Kidney (tissue), 14 donors: ENCODE measurements around the gene NEU1. TPM values are rescaled to one million over a fixed set of nuclear protein-coding genes. Genes with fewer than 3 reads are reported as not detected.
A peak's percentile ranks its signal among the peaks of the same experiment; 100 is the strongest.

Source experiments
- DNase-seq, 5 donors: peaks; one replicate each; pipeline ENCODE4 v3.0.0-alpha.2; 2013 to 2020
- FAIRE-seq: peaks from 2 replicates; lab custom pipeline; 2012; peaks lifted over from hg19 to GRCh38; lab: Jason Lieb, UNC
- H3K27ac ChIP-seq, 2 donors: one replicate each; pipeline ENCODE4 v1.7.0; 2013; ENCODE audit warnings: low read depth in 2 of 2, low read length in 2 of 2, inconsistent platforms in 1 of 2
- H3K27me3 ChIP-seq: one replicate; pipeline ENCODE4 v1.7.1; 2013; ENCODE audit warnings: low read length, inconsistent platforms; ENCODE audit not compliant: control insufficient read depth, insufficient read depth
- H3K36me3 ChIP-seq, 3 donors: one replicate each; pipeline versions ENCODE4 v1.7.0 to v1.7.1; 2013; ENCODE audit warnings: low read length in 3 of 3, control low read depth in 1 of 3, inconsistent platforms in 1 of 3; ENCODE audit not compliant: insufficient read depth in 3 of 3, control insufficient read depth in 2 of 3
- H3K4me1 ChIP-seq, 3 donors: one replicate each; pipeline versions ENCODE4 v1.7.0 to v1.7.1; 2013; ENCODE audit warnings: low read length in 3 of 3, inconsistent platforms in 1 of 3, low read depth in 1 of 3; ENCODE audit not compliant: control insufficient read depth in 2 of 3, insufficient read depth in 2 of 3
- H3K4me3 ChIP-seq, 3 donors: one replicate each; pipeline versions ENCODE4 v1.7.0 to v1.8.1; 2013; ENCODE audit warnings: low read length in 3 of 3, control low read depth in 1 of 3, inconsistent platforms in 1 of 3
- H3K9ac ChIP-seq, 3 donors: one replicate each; pipeline versions ENCODE4 v1.7.0 to v1.7.1; 2013; ENCODE audit warnings: low read length in 3 of 3, control low read depth in 1 of 3, inconsistent platforms in 1 of 3
- H3K9me3 ChIP-seq, 3 donors: one replicate each; pipeline versions ENCODE4 v1.7.0 to v1.7.1; 2013; ENCODE audit warnings: low read length in 3 of 3, control low read depth in 1 of 3, inconsistent platforms in 1 of 3; ENCODE audit not compliant: control insufficient read depth in 2 of 3, insufficient read depth in 1 of 3
- CTCF ChIP-seq: IDR thresholded peaks from 3 replicates; pipeline ENCODE4 v1.5.1; 2012; ENCODE audit warnings: mild to moderate bottlenecking, moderate library complexity, borderline replicate concordance; ENCODE audit not compliant: insufficient read depth; ENCODE audit errors: extremely low read depth
- intact Hi-C: fragments of 100-400 bp; cut with DNase I; formaldehyde crosslinking; loops from one replicate; pipeline ENCODE4 v1.11.1; 2022
- polyA plus RNA-seq: library from polyadenylated mRNA; stranded (reverse); fragments of 350-450 nt; fragmentation: Illumina TruSeq; extraction: RNeasy Lipid Tissue Mini Kit (QIAGEN cat#74804); gene quantifications from one replicate; pipeline ENCODE4 v1.2.3, GENCODE V29; 2014; ENCODE audit warnings: low read depth, low replicate concordance; ENCODE audit not compliant: insufficient read depth
- total RNA-seq: library from RNA; stranded (reverse); fragmentation: NEBNext Ultra II Directional; extraction: Animal tissue kit (Norgen Biotek cat#: 25700); gene quantifications from one replicate; pipeline ENCODE4 v1.2.1, GENCODE V29; 2021
- donor health status: control.
- donor health status: control.
- donor health status: control.
- donor health status: control.
- donor health status: control.
- donor health status: DM: yes; HTN: yes; CAD: no.
- donor health status: Normal renal cell carcinoma (clear cell type).

Gene NEU1
- total and polyA plus RNA-seq, 2 donors from 2014 or later = 66.9 to 131 TPM

DNA sequence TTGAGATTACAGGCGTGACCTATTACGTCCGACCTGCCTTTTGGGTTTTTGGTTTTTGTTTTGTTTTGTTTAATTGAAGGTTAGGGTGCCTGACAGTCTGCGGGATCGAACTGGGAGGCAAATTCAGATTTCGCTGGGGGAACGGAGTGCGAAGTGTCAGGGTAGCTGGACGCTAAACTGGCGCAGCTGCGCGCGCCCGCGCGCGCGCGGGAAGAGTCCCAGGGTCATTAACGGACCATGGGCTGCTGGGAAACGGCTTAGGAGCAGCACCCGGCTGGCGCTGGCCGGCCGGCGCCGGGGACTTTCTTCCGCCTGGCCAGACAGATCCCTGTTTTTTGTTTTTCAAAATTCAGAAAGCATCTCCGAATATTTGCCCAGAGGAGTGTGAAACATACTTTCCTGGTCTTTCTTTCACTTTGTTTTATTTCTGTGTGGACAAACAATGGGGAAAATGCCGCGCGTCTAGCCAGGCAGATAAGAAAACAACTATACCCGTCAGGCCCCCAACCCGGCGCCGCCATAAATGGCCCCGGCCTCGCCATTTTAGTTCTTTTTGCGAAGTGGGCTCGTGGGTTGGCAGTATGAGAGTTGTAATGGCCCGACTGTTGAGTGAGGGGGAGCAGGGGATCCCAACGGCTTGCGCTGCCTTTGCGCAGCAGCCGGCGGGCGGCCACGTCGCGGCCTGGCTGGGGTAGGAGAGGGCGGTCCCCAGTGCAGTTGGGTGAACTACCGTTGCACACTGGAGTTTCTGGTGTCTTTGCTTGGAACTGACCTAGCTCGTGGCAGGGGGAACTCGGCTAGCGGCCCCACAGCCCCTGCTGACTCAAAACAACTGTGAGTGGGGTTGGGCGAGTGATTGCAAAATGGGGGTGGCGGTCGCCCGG is 28.0 kb downstream of the NEU1 start:
- H3K4me1 ChIP-seq = peaks cover 4 to 21% (median 17%) of the 10 kb centered on the region in 3 donors
- H3K4me3 ChIP-seq = peak overlapping the region; percentile 83 to 95 (median 90)
- H3K27me3 ChIP-seq = no peaks in the 10 kb centered on the region
- FAIRE-seq (no peak), DNase-seq (peak; percentile 91 to 97 (median 94))
- H3K9me3 ChIP-seq = no peaks in the 10 kb centered on the region
- peak overlapping the region; percentile 60 to 100 (median 95) for H3K9ac ChIP-seq
- H3K27ac ChIP-seq = peak overlapping the region; percentile 95 to 99
- peaks cover 5 to 12% (median 9%) of the 10 kb centered on the region in 3 donors for H3K36me3 ChIP-seq
- no peak for TF ChIP-seq CTCF
- intact Hi-C loops = no loop called here

GRCh38 chr6:31831350-31832215 is 31.0 kb downstream of the NEU1 start:
- intact Hi-C loops = no loop called here
- peaks cover 1 to 12% (median 8%) of the 10 kb centered on the region in 3 donors for H3K4me1 ChIP-seq
- no peak for FAIRE-seq

DNA sequence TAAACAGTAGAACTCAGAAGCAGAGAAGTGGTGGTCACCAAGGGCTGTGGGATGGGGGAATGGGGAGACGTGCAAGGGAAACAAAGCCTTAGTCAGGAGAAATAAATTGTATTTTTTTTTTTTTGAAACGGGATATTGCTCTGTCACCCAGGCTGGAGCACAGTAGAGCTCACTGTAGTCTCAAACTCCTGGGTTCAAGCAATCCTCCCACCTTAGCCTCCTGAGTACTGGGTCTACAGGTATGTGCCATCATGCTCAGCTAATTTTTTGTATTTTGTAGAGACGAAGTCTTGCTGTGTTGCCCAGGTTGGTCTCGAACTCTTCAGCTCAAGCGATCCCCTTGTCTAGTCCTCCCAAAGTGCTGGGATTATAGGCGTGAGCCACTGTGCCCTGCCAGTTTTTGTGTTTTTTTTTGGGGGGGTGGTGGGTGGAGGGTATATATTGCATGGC is 31.7 kb downstream of the NEU1 start:
- FAIRE-seq (no peak), DNase-seq (no peak)
- intact Hi-C loops = no loop called here
- Histone ChIP-seq H3K36me3 (no peaks in the 10 kb centered on the region), H3K27me3 (no peaks in the 10 kb centered on the region), H3K27ac (peak overlapping the region; percentile 89 to 94), H3K4me1 (peaks cover 5 to 6% (median 6%) of the 10 kb centered on the region in 3 donors), H3K9me3 (no peaks in the 10 kb centered on the region), H3K4me3 (peak overlapping the region; percentile 82 to 96 (median 84)), H3K9ac (peak overlapping the region; percentile 80 to 93 (median 83))
- no peak for TF ChIP-seq CTCF

More at GRCh38 chr6:31831350-31832215, 31.0 kb downstream of the NEU1 start:
- Histone ChIP-seq H3K9me3 (no peaks in the 10 kb centered on the region), H3K27me3 (no peaks in the 10 kb centered on the region), H3K27ac (peak overlapping the region; percentile 51 to 94), H3K4me3 (peak overlapping the region in 2 of 3 donors; percentile 82 to 84), H3K36me3 (no peaks in the 10 kb centered on the region), H3K9ac (peak overlapping the region in 1 of 3 donors; percentile 80)
- DNase-seq = peak in 1 of 5 donors; percentile 47
- TF ChIP-seq CTCF = no peak
